Measurements from ENCODE around the gene TIPRL. TPM values are rescaled to one million over a fixed set of nuclear protein-coding genes. Genes with fewer than 3 reads are reported as not detected.

TIPRL gene
- total RNA-seq, 1 donor from 2014 or later = 25.3 TPM

- Histone ChIP-seq H3K36me3 (ENCODE audit: control insufficient read depth, insufficient read depth, low read length) (no peaks in the 10 kb centered on the region), H3K4me3 (ENCODE audit: low read depth, low read length) (no peak overlapping the region)
These were observed 8.4 kb downstream of the TIPRL start for GRCh38 chr1:168187177-168187576.

GRCh38 chr1:168190403-168190802 is 11.6 kb downstream of the TIPRL start:
- FAIRE-seq (peak; percentile 75), DNase-seq (ENCODE audit: low read depth) (no peak)
- TF ChIP-seq CTCF (IDR thresholded peaks at IDR 0.05; ENCODE audit: insufficient read depth, low read length, severe bottlenecking) = no peak
- Histone ChIP-seq H3K27me3 (ENCODE audit: control insufficient read depth, insufficient read depth, low read length) (no peaks in the 10 kb centered on the region), H3K4me3 (ENCODE audit: low read depth, low read length) (no peak overlapping the region), H3K36me3 (ENCODE audit: control insufficient read depth, insufficient read depth, low read length) (no peaks in the 10 kb centered on the region)

More at GRCh38 chr1:168187177-168187576, 8.4 kb downstream of the TIPRL start:
- H3K27me3 ChIP-seq (ENCODE audit: control insufficient read depth, insufficient read depth, low read length) = no peaks in the 10 kb centered on the region
- no peak for TF ChIP-seq CTCF (IDR thresholded peaks at IDR 0.05; ENCODE audit: insufficient read depth, low read length, severe bottlenecking)
- DNase-seq (ENCODE audit: low read depth) (no peak), FAIRE-seq (no peak)

- H3K27me3 ChIP-seq (ENCODE audit: control insufficient read depth, insufficient read depth, low read length) = no peaks in the 10 kb centered on the region
- DNase-seq (ENCODE audit: low read depth) (no peak), FAIRE-seq (no peak)
- TF ChIP-seq CTCF (IDR thresholded peaks at IDR 0.05; ENCODE audit: insufficient read depth, low read length, severe bottlenecking) = no peak
- peaks cover 2% of the 10 kb centered on the region for H3K36me3 ChIP-seq (ENCODE audit: control insufficient read depth, insufficient read depth, low read length)
- H3K4me3 ChIP-seq (ENCODE audit: low read depth, low read length) = no peak overlapping the region
These were observed 16.7 kb downstream of the TIPRL start for GRCh38 chr1:168195199-168196135.

GRCh38 chr1:168199056-168199455 is 20.3 kb downstream of the TIPRL start:
- no peak for TF ChIP-seq CTCF (IDR thresholded peaks at IDR 0.05; ENCODE audit: insufficient read depth, low read length, severe bottlenecking)

GRCh38 chr1:168202941-168203654 is 24.3 kb downstream of the TIPRL start:
- no peak for TF ChIP-seq CTCF (IDR thresholded peaks at IDR 0.05; ENCODE audit: insufficient read depth, low read length, severe bottlenecking)
- Histone ChIP-seq H3K27me3 (ENCODE audit: control insufficient read depth, insufficient read depth, low read length) (no peaks in the 10 kb centered on the region), H3K4me3 (ENCODE audit: low read depth, low read length) (no peak overlapping the region), H3K36me3 (ENCODE audit: control insufficient read depth, insufficient read depth, low read length) (peaks cover 2% of the 10 kb centered on the region)
- peak; percentile 47 for FAIRE-seq
- DNase-seq (ENCODE audit: low read depth) = peak; percentile 42

More at GRCh38 chr1:168199056-168199455, 20.3 kb downstream of the TIPRL start:
- H3K36me3 ChIP-seq (ENCODE audit: control insufficient read depth, insufficient read depth, low read length) = peaks cover 2% of the 10 kb centered on the region
- FAIRE-seq (no peak), DNase-seq (ENCODE audit: low read depth) (no peak)
- no peak overlapping the region for H3K4me3 ChIP-seq (ENCODE audit: low read depth, low read length)
- no peaks in the 10 kb centered on the region for H3K27me3 ChIP-seq (ENCODE audit: control insufficient read depth, insufficient read depth, low read length)
